ENCODE measurements around the gene ALPI. TPM values are rescaled to one million over a fixed set of nuclear protein-coding genes. Genes with fewer than 3 reads are reported as not detected.

Gene ALPI
- total RNA-seq, 1 experiment from 2014 or later, result not detected

GRCh38 chr2:232459419-232460035, 3.6 kb downstream of the ALPI start:
- CTCF ChIA-PET, result interaction anchor here (0.5 kb wide), 1 partner anchor 583 kb away, joined by 4 read pairs; no protein-coding TSS in a partner anchor

GRCh38 chr2:232460171-232460570, 4.2 kb downstream of the ALPI start:
- intact Hi-C loops (cut with micrococcal nuclease; ENCODE audit: unreplicated experiment), result no loop called here
- in situ Hi-C loops (cut with HindIII; ENCODE audit: low pct_unique_long_range_greater_than_20kb, low sequenced_read_pairs), result no loop called here

More at GRCh38 chr2:232459419-232460035, 3.6 kb downstream of the ALPI start:
- Histone ChIP-seq H3K36me3 (ENCODE audit: control insufficient read depth, insufficient read depth, low read length) (no peaks in the 10 kb centered on the region), H3K4me1 (ENCODE audit: control insufficient read depth, insufficient read depth, low read length) (no peaks in the 10 kb centered on the region), H3K27me3 (ENCODE audit: control insufficient read depth, insufficient read depth, low read length) (no peaks in the 10 kb centered on the region; the same call in 1 of the 2 replicates), H3K9me3 (ENCODE audit: control insufficient read depth, insufficient read depth, low read depth, low read length) (no peaks in the 10 kb centered on the region), H3K27ac (ENCODE audit: low read length) (no peak overlapping the region), H3K4me3 (ENCODE audit: low read depth in 2 of 2, low read length in 2 of 2) (no peak overlapping the region)
- intact Hi-C loops (cut with micrococcal nuclease; ENCODE audit: unreplicated experiment) (no loop called here), in situ Hi-C loops (cut with HindIII; ENCODE audit: low pct_unique_long_range_greater_than_20kb, low sequenced_read_pairs) (no loop called here)
- no peak for DNase-seq (ENCODE audit: low read depth, low spot score)
- no TSS peak for BruUV-seq (replicated peaks)
- no peak for ATAC-seq
- POLR2A ChIA-PET, result no interaction called here
- TF ChIP-seq TCF7L2 (IDR thresholded peaks at IDR 0.05; ENCODE audit: low read depth, low read length) (no peak), CTCF (IDR thresholded peaks at IDR 0.05) (no peak)

More at GRCh38 chr2:232460171-232460570, 4.2 kb downstream of the ALPI start:
- H3K4me1 ChIP-seq (ENCODE audit: control insufficient read depth, insufficient read depth, low read length), result no peaks in the 10 kb centered on the region
- no peak overlapping the region for H3K27ac ChIP-seq (ENCODE audit: low read length)
- H3K4me3 ChIP-seq (ENCODE audit: low read depth in 2 of 2, low read length in 2 of 2), result no peak overlapping the region
- ChIA-PET CTCF (no interaction called here), POLR2A (no interaction called here)
- no peaks in the 10 kb centered on the region for H3K9me3 ChIP-seq (ENCODE audit: control insufficient read depth, insufficient read depth, low read depth, low read length)
- no peaks in the 10 kb centered on the region for H3K36me3 ChIP-seq (ENCODE audit: control insufficient read depth, insufficient read depth, low read length)
- ATAC-seq (no peak), DNase-seq (ENCODE audit: low read depth, low spot score) (no peak)
- no peaks in the 10 kb centered on the region; the same call in 1 of the 2 replicates for H3K27me3 ChIP-seq (ENCODE audit: control insufficient read depth, insufficient read depth, low read length)
- TF ChIP-seq TCF7L2 (IDR thresholded peaks at IDR 0.05; ENCODE audit: low read depth, low read length) (no peak), CTCF (IDR thresholded peaks at IDR 0.05) (no peak), POLR2AphosphoS5 (IDR thresholded peaks at IDR 0.05; ENCODE audit: low read depth, low read length) (no peak), REST (IDR thresholded peaks at IDR 0.05; ENCODE audit: insufficient read depth in 1 of 2, low read depth in 2 of 2, low read length in 1 of 2) (no peak), SIN3A (IDR thresholded peaks at IDR 0.05; ENCODE audit: borderline replicate concordance, insufficient read depth, low read depth, low read length) (no peak)
- BruUV-seq (replicated peaks), result no TSS peak
